HepG2 (cell line): ENCODE measurements around the gene LARP1. TPM values are rescaled to one million over a fixed set of nuclear protein-coding genes. Genes with fewer than 3 reads are reported as not detected.

Experiments
- ATAC-seq: fragments of 200-7000 bp; cut with Tn5 transposase; 3 replicates; pipeline ENCODE4 v1.9.1; 2020; ENCODE audit warnings: mild to moderate bottlenecking, moderate library complexity
- BruUV-seq: library from RNA; stranded (reverse); fragments of 400-500 nt; replicated peaks from 2 replicates; lab custom pipeline; 2021; lab: Mats Ljungman, UMichigan
- CTCF ChIA-PET: fragments of 300-600 bp; formaldehyde crosslinking; extraction: SDS; loops from one replicate; lab custom pipeline; 2021; ENCODE audit warnings: low total read pairs, inconsistent platforms, low intra/inter-chr PET ratio; lab: Yijun Ruan, JAX
- POLR2A ChIA-PET: fragments of 350-600 bp; sonication (Branson Sonifier 250); formaldehyde crosslinking; loops from one replicate; lab custom pipeline; 2020; ENCODE audit warnings: antibody characterized with exemption, inconsistent platforms; lab: Yijun Ruan, JAX
- DNase-seq: peaks from one replicate; pipeline ENCODE4 v3.0.0-alpha.2; 2015; ENCODE audit warnings: low spot score
- FAIRE-seq: peaks from 3 replicates; lab custom pipeline; 2011; peaks lifted over from hg19 to GRCh38; lab: Jason Lieb, UNC
- H2AFZ ChIP-seq: one replicate; pipeline ENCODE4 v1.6.1; 2011; ENCODE audit warnings: low read length, inconsistent platforms
- H3K27ac ChIP-seq: fragments of 300-600 bp; 3 replicates; pipeline ENCODE4 v1.8.0; 2011; ENCODE audit warnings: mixed run types, mild to moderate bottlenecking, mixed read lengths, low read length, inconsistent platforms; ENCODE audit not compliant: insufficient read depth; ENCODE audit errors: extremely low read length
- H3K27me3 ChIP-seq, 2 experiments: fragments of 200-600 bp in 1 of 2; 2 replicates in 1 of 2; 3 replicates in 1 of 2; pipeline versions ENCODE4 v1.6.0 to v1.8.0; 2011; ENCODE audit warnings: low read length in 2 of 2, mild to moderate bottlenecking in 2 of 2, moderate library complexity in 2 of 2, inconsistent platforms in 1 of 2; ENCODE audit not compliant: insufficient read depth in 2 of 2, control insufficient read depth in 1 of 2
- H3K36me3 ChIP-seq, 2 experiments: fragments of 200-600 bp in 1 of 2; replicated peaks in 1 of 2; 2 replicates in 1 of 2; 3 replicates in 1 of 2; pipeline versions ENCODE4 v1.5.1 to v1.8.0; 2011; ENCODE audit warnings: low read length in 2 of 2, inconsistent platforms in 1 of 2; ENCODE audit not compliant: insufficient read depth in 2 of 2, control insufficient read depth in 1 of 2
- H3K4me1 ChIP-seq: 2 replicates; pipeline ENCODE4 v1.5.1; 2012; ENCODE audit warnings: low read length, inconsistent platforms; ENCODE audit not compliant: insufficient read depth
- H3K4me2 ChIP-seq: 2 replicates; pipeline ENCODE4 v1.6.0; 2011; ENCODE audit warnings: low read depth, low read length, inconsistent platforms
- H3K4me3 ChIP-seq, 3 experiments: fragments of 200-600 bp in 1 of 3; sonication (generic), shearing (Covaris generic) in 1 of 3; replicated peaks in 1 of 3; 2 replicates each; pipeline ENCODE4 v1.5.1; 2011 to 2016; ENCODE audit warnings: low read length in 3 of 3, inconsistent platforms in 2 of 3, low read depth in 2 of 3, mild to moderate bottlenecking in 2 of 3, control low read depth in 1 of 3, mixed read lengths in 1 of 3; ENCODE audit not compliant: insufficient read depth in 1 of 3
- H3K79me2 ChIP-seq: one replicate; pipeline ENCODE4 v1.6.1; 2011; ENCODE audit warnings: low read length, inconsistent platforms; ENCODE audit not compliant: insufficient read depth
- H3K9ac ChIP-seq: 2 replicates; pipeline ENCODE4 v1.6.0; 2011; ENCODE audit warnings: mild to moderate bottlenecking, low read depth, low read length, inconsistent platforms; ENCODE audit not compliant: insufficient read depth
- H3K9me3 ChIP-seq: 2 replicates; pipeline ENCODE4 v1.5.1; 2012; ENCODE audit warnings: mild to moderate bottlenecking, low read length
- H4K20me1 ChIP-seq: 2 replicates; pipeline ENCODE4 v1.6.0; 2011; ENCODE audit warnings: inconsistent platforms, mild to moderate bottlenecking, low read length, moderate library complexity; ENCODE audit not compliant: insufficient read depth
- AGO2 ChIP-seq: fragments of 200-400 bp; formaldehyde crosslinking; optimal IDR thresholded peaks from 2 replicates; pipeline ENCODE3; 2017; ENCODE audit warnings: mild to moderate bottlenecking, low read depth, low read length, moderate library complexity
- HES4 ChIP-seq: sonication (generic); formaldehyde crosslinking; IDR thresholded peaks from 2 replicates; pipeline ENCODE4 v1.9.0; 2021; ENCODE audit warnings: mild to moderate bottlenecking, missing genetic modification reagents, borderline replicate concordance
- NFYC ChIP-seq: IDR thresholded peaks from 2 replicates; pipeline ENCODE4 v1.6.1; 2016; ENCODE audit warnings: missing genetic modification reagents, missing compliant biosample characterization
- POLR2A ChIP-seq, 2 experiments: IDR thresholded peaks; 2 replicates each; pipeline ENCODE4 v1.6.1; 2011; ENCODE audit warnings: low read depth in 2 of 2, low read length in 2 of 2, mild to moderate bottlenecking in 1 of 2, moderate library complexity in 1 of 2; ENCODE audit not compliant: insufficient read depth in 1 of 2
- POLR2AphosphoS5 ChIP-seq: IDR thresholded peaks from 2 replicates; pipeline ENCODE4 v1.6.1; 2012; ENCODE audit warnings: low read depth, low read length
- POLR2G ChIP-seq: fragments of 200-400 bp; formaldehyde crosslinking; IDR thresholded peaks from 2 replicates; pipeline ENCODE4 v1.6.1; 2018; ENCODE audit warnings: mild to moderate bottlenecking, low read depth, low read length, moderate library complexity
- RBM22 ChIP-seq: fragments of 200-400 bp; formaldehyde crosslinking; optimal IDR thresholded peaks from 2 replicates; pipeline ENCODE3; 2017; ENCODE audit warnings: mild to moderate bottlenecking, low read length, moderate library complexity
- ZNF570 ChIP-seq: sonication (generic); formaldehyde crosslinking; IDR thresholded peaks from 2 replicates; pipeline ENCODE4 v1.4.0; 2020; ENCODE audit warnings: mild to moderate bottlenecking, missing genetic modification reagents, borderline replicate concordance
- ZUFSP ChIP-seq: sonication (generic); formaldehyde crosslinking; IDR thresholded peaks from 2 replicates; pipeline ENCODE4 v1.9.0; 2021; ENCODE audit warnings: missing genetic modification reagents, mild to moderate bottlenecking, borderline replicate concordance
- WGBS: methylation state at CpG from one replicate; pipeline ENCODE4 v1.1.6; 2017; ENCODE audit warnings: low lambda C conversion rate; 5-methylcytosine and 5-hydroxymethylcytosine counted together
- in situ Hi-C: cut with HindIII; loops from 2 replicates; pipeline ENCODE4 v1.10.0; 2017; ENCODE audit warnings: low pct_unique_long_range_greater_than_20kb; ENCODE audit not compliant: extremely low pct_ligation_motif_present
- intact Hi-C: fragments of 100-400 bp; cut with micrococcal nuclease; formaldehyde crosslinking; loops from one replicate; pipeline ENCODE4 v1.10.0; 2022; ENCODE audit not compliant: unreplicated experiment
- polyA plus RNA-seq, 8 experiments: library from polyadenylated mRNA; depleted of rRNA in 3 of 8; stranded (reverse) in 7 of 8; unstranded in 1 of 8; fragments of >200 nt; fragmentation: Illumina TruSeq in 4 of 8; extraction: Trizol in 4 of 8; gene quantifications; 2 replicates each; pipeline versions ENCODE4 v1.2.1 to v1.2.3, GENCODE V29; 2011 to 2016; ENCODE audit warnings: low read depth in 4 of 8, missing spikeins in 1 of 8, mixed read lengths in 1 of 8; ENCODE audit not compliant: insufficient read depth in 1 of 8
- total RNA-seq, 5 experiments: library from RNA; depleted of rRNA; stranded (reverse); fragments of >200 nt; fragmentation: Illumina TruSeq; extraction: Trizol; gene quantifications; 2 replicates each; pipeline ENCODE4 v1.2.3, GENCODE V29; 2016; ENCODE audit warnings: low read depth in 1 of 5

Gene LARP1
- total and polyA plus RNA-seq, 2 of the 13 experiments (the other 11 are each of a cell fraction or from before 2014, with no cell fraction given), result 45.2 to 61.4 TPM

DNA sequence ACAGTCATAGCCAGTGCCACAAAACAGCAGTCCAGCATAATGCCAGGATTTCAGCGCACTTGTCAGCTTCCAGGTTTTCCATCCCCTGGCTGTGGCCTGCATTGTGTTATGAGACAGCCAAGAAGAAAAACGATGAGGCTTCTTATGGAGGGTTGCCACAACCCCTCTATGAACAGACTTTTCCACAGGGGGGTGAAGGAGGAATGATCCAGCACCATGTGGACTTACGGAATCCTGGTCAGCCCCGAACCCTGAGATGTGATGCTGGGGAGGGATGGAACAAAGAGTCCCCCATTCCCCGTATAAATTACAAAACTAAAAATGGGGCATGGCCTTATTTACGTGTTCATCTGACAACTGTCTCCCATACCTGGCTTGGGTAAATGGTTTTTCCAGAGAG lies 62.6 kb downstream of the LARP1 start:
- H3K27me3 ChIP-seq, result no peaks in the 10 kb centered on the region
- no peak overlapping the region for H3K27ac ChIP-seq
- no peaks in the 10 kb centered on the region for H3K79me2 ChIP-seq
- H3K36me3 ChIP-seq, result peaks cover 21 to 64% of the 10 kb centered on the region in 2 experiments
- no peak for FAIRE-seq
- no peak overlapping the region for H3K4me3 ChIP-seq
- no peaks in the 10 kb centered on the region for H3K9me3 ChIP-seq
- H2AFZ ChIP-seq, result no peak overlapping the region
- no TSS peak for BruUV-seq
- intact Hi-C loops, result loop anchor here (5.0 kb wide), 1 partner anchor 39 kb away; the partner anchor contains the start of gene CNOT8
- in situ Hi-C loops, result no loop called here
- peaks cover 32% of the 10 kb centered on the region for H3K4me1 ChIP-seq
- H4K20me1 ChIP-seq, result peaks cover 3% of the 10 kb centered on the region
- 98% methylated on average over 6 of the region's 6 CpGs for WGBS
- POLR2A ChIA-PET, result no interaction called here
- CTCF ChIA-PET, result no interaction called here
- no peak overlapping the region for H3K9ac ChIP-seq
- H3K4me2 ChIP-seq, result no peak overlapping the region
- no peak for ATAC-seq
- no peak for DNase-seq
- TF ChIP-seq ZNF570 (CRISPR knock-in tag) (no peak), POLR2AphosphoS5 (0 out of 2 replicates have a peak, but pooled peaks have one; percentile 16), ZUFSP (no peak), HES4 (CRISPR knock-in tag) (no peak), POLR2A (IDR thresholded peaks at IDR 0.05; ENCODE audit: insufficient read depth in 1 of 2, low read depth in 2 of 2, low read length in 2 of 2) (peak in 1 of 2 experiments; percentile 36; a peak in 1 of 4 replicates), RBM22 (peak; percentile 96), POLR2G (peak; percentile 58), AGO2 (peak; percentile 59), NFYC (no peak)
